Activated gamma-delta T cell treated with Interleukin-2 at 50 U/mL for 16 hours (primary cell): ENCODE results near the gene LSMEM2.
A peak's percentile ranks its signal among the peaks of the same experiment; 100 is the strongest.
"Not testable (repeated sequence)": the region's sequence is repeated elsewhere in the genome, so short reads cannot be mapped to it uniquely, and the experiment has no call there.

ENCODE experiments used
- DNase-seq: peaks from one replicate; pipeline ENCODE4 v3.0.0-alpha.2; 2020

Gene LSMEM2

GRCh38 chr3:50284121-50284520, 5.2 kb downstream of the LSMEM2 start:
- DNase-seq: not testable (repeated sequence)

GRCh38 chr3:50286322-50287227, 7.7 kb downstream of the LSMEM2 start:
- no peak for DNase-seq

GRCh38 chr3:50287262-50287661, 8.4 kb downstream of the LSMEM2 start:
- DNase-seq: no peak

GRCh38 chr3:50288387-50289007, 9.6 kb downstream of the LSMEM2 start:
- no peak for DNase-seq

GRCh38 chr3:50289130-50289529, 10.2 kb downstream of the LSMEM2 start:
- DNase-seq: no peak

GRCh38 chr3:50290161-50290641, 11.3 kb downstream of the LSMEM2 start:
- DNase-seq: no peak

- DNase-seq: peak; percentile 93
Measured at GRCh38 chr3:50292159-50293078, 13.5 kb downstream of the LSMEM2 start, which contains the start of gene IFRD2. Gene IFRD2, minus strand, starts transcription at chr3:50292429. Its CDS starts 155 bp downstream, at chr3:50292274.

- no peak for DNase-seq
Measured at GRCh38 chr3:50293079-50293801, 14.4 kb downstream of the LSMEM2 start.

- DNase-seq: no peak
Measured at GRCh38 chr3:50294089-50294488, 15.2 kb downstream of the LSMEM2 start.

- DNase-seq: no peak
Measured at GRCh38 chr3:50294492-50295403, 15.9 kb downstream of the LSMEM2 start.

GRCh38 chr3:50295553-50296431, 16.9 kb downstream of the LSMEM2 start:
- no peak for DNase-seq

- no peak for DNase-seq
Measured at GRCh38 chr3:50296721-50297383, 18.0 kb downstream of the LSMEM2 start.

- no peak for DNase-seq
Measured at GRCh38 chr3:50297384-50297775, 18.5 kb downstream of the LSMEM2 start.

GRCh38 chr3:50297896-50298725, 19.2 kb downstream of the LSMEM2 start:
- no peak for DNase-seq

- DNase-seq: peak; percentile 99
Measured at GRCh38 chr3:50298836-50299637, 20.1 kb downstream of the LSMEM2 start, which contains the start of the genes HYAL3 and NAA80. Gene HYAL3, minus strand, starts transcription at chr3:50299405. Its CDS starts 3,803 bp downstream, at chr3:50295602. Gene NAA80, minus strand, starts transcription at chr3:50299405. Its CDS starts 1,942 bp downstream, at chr3:50297463.

- DNase-seq: no peak
Measured at GRCh38 chr3:50299638-50299928, 20.7 kb downstream of the LSMEM2 start.

GRCh38 chr3:50299929-50300680, 21.2 kb downstream of the LSMEM2 start:
- no peak for DNase-seq
